Activated T-helper 9 cell treated with anti-CD3 and anti-CD28 coated beads, Interleukin-2, amount 50 U/mL, for 16 hours (primary cell): ENCODE measurements around the gene QPCTL.
"Not testable (repeated sequence)": the region's sequence is repeated elsewhere in the genome, so short reads cannot be mapped to it uniquely, and the experiment has no call there.

Source experiments
- DNase-seq: peaks from one replicate; pipeline ENCODE4 v3.0.0-alpha.2; 2020; ENCODE audit warnings: low read depth

The QPCTL gene

GRCh38 chr19:45676851-45677263 is 15.6 kb upstream of the QPCTL start:
- peak; percentile 39 for DNase-seq

DNA sequence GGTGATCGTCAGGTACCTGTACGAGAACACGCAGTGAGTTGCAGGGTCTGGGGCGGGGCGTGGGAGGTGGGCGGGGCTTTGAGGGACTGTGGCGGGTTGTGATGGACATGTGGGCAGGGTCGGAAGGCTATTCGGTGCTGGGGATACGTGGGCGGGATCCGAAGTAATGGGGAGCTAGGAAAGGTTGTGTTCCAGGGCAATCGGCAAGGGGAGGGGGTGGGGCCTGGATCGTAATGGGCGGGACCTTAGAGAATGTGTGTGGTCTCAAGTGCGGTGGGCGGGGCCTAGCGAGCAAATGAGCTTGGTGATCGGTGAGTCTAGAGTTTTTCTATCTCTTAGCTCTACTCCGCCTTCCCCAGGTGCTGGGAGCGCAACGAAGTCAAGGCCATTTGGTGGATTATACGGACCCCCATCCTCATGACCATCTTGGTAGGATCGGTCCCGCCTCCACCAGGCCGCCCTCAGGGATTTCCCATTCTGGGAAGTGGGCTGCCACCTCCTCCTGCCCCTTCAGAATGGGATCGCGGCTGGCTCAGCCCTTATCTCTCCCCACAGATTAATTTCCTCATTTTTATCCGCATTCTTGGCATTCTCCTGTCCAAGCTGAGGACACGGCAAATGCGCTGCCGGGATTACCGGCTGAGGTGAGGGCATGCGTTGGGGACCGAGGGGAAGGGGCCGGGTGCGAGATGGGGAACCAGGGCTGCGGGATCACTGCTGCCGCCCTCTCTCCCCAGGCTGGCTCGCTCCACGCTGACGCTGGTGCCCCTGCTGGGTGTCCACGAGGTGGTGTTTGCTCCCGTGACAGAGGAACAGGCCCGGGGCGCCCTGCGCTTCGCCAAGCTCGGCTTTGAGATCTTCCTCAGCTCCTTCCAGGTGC is 14.9 kb upstream of the QPCTL start:
- DNase-seq, result peak; percentile 69

DNA sequence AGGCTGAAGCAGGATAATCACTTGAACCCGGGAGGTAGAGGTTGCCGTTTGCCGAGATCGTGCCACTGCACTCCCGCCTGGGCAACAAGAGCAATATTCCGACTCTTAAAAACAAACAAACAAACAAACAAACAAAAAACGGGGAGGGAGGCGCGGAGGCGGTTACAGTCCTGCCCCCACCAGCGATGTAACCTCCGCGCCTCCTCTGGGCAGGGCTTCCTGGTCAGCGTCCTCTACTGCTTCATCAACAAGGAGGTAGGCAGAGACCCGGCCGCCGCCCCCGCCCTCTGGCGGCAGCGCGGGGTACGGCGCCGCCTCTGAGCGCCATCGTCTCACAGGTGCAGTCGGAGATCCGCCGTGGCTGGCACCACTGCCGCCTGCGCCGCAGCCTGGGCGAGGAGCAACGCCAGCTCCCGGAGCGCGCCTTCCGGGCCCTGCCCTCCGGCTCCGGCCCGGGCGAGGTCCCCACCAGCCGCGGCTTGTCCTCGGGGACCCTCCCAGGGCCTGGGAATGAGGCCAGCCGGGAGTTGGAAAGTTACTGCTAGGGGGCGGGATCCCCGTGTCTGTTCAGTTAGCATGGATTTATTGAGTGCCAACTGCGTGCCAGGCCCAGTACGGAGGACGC is 11.0 kb upstream of the QPCTL start:
- DNase-seq, result peak; percentile 79

DNA sequence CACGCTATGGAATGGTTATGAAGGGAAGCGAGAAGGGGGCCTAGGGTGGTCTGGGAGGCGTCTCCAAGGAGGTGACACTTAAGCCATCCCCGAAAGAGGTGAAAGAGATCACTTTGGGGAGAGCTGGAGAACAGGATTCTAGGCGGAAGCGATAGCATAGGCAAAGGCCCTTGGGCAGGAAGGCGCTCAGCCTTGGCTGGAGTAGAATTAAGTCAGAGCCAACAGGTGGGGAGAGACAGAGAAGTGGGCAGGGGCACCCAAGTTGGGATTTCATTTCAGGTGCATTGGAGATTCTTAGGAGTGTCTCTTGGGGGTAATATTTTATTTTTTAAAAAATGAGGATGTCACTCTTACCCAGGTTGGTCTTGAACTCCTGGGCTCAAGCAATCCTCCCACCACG is 10.3 kb upstream of the QPCTL start:
- DNase-seq, result no peak

DNA sequence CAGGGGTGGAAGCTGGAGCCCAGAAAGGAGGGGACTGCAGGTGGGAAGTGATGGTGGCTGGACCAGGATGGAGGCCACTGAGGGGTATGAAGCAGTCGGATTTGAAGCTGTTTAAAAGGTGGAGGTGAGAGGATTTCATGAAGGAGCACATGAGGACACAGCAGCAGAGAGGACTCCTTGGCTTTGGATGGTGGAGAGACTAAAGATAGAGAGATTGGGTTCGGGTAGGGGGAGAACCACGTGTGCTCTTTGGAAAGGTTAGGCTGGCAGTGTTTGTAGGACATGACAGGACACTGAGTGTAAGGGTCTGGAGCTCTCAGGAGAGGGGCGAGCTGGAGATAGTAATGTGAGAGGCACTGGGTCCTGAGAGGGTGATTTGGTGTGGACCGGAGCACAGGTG is 9.6 kb upstream of the QPCTL start:
- no peak for DNase-seq

GRCh38 chr19:45685045-45685444 is 7.4 kb upstream of the QPCTL start:
- not testable (repeated sequence) for DNase-seq

DNA sequence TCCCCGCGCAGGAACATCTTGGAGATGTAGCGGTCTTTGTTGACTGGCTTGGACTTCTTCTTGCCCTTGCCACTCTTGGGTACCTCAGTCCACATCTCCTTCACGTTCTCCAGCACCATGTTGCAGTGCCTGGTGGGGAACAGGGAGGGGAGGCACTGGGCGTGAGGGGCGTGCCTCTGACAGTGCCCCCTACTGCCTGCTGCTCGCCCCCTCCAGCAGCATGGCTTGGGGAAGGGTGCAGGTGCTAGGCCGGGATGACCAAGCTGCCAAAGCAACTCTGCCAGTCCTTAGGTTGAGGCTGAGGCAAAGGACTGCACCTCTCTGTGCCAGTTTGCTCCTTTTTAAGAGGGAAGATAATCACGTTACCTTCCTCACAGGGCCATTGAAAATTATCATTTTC is 4.9 kb upstream of the QPCTL start:
- no peak for DNase-seq

- peak; percentile 87 for DNase-seq
Observed at GRCh38 chr19:45691516-45692186, 815 bp upstream of the QPCTL start, which contains the start of gene SNRPD2. TSS of gene SNRPD2 (minus strand) at chr19:45691953. CDS start at chr19:45691888, 65 bp downstream.

DNA sequence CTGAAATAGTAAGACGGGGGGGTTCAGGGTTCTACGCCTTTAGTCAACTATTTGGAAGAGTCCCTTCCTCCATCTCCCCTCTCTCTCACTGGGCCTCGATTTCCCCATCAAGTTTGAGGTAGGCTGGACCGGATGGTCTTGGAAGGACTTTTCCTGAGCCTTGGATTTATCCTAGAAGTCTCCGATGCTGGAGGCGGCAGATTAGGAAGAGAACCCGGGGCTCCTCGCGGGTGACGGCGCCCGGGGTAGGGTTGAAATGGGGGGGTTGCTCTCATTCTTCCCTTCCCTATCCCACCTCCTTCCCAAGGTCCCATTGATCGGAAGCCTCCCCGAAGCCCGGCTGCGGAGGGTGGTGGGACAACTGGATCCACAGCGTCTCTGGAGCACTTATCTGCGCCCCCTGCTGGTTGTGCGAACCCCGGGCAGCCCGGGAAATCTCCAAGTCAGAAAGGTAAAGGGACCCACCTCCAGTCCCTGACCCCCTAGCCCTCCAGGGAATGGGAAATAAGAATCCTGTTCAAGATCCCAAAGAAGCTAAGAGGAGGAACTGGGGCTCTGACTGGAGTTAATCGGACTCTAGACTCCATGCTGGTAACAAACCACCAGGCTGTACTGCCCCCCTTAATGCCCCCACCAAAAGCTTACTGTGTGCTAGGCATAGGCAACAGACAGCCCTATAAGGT is 781 bp downstream of the QPCTL start:
- peak; percentile 66 for DNase-seq

- DNase-seq, result no peak
Observed at GRCh38 chr19:45701676-45702075, 9.2 kb downstream of the QPCTL start.

DNA sequence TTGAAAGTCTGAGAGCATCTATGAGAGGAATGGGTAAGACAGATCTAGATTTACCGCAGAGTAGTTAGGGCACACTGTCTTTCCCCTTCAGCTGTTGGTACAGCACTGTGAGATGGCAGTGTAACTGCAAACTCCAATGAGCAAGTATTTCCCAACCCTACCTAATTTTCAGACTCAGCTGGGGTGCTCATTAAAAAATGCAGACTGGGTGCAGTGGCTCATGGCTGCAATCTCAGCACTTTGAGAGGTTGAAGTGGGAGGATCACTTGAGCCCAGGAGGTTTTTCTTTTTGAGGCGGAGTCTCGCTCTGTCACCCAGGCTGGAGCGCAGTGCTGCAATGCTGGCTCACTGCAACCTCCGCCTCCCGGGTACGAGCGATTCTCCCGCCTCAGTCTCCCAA is 12.6 kb downstream of the QPCTL start:
- no peak for DNase-seq

- DNase-seq, result no peak
Observed at GRCh38 chr19:45705710-45706415, 13.4 kb downstream of the QPCTL start.

DNA sequence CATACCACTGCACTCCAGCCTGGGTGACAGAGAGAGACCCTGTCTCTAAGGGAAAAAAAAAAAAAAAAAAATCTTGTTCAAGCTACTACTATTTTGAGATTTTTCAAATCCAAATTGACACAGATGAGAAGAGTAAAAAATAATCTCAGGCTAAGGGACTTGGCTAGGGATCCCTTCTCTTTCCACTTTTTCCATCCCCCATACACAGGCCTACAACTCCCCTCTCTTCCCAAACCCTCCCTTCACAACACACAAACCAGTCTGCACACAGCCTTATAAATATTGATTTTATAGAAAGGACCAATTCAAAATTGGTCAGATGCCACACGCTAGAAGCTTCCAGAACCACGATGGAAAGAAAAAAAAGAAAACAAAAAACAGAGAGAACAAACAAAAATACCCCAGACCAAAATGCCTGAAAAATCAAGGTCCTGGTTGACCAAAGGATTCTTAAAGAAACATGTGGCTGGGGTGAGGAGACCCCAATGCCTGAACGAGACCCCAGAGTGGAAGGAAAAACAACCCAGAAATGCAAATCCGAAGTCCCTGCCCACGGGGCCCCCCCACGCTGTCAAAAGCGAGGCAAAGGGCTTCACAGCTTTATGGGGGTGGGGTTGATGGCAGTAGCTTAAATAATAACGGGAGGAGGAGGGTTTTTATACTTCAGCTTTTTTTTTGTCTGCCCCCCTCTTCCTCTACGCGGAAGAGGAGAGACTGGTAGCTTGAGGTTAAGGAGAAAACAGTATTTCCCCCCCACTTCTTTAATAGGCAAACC is 18.1 kb downstream of the QPCTL start:
- no peak for DNase-seq

DNA sequence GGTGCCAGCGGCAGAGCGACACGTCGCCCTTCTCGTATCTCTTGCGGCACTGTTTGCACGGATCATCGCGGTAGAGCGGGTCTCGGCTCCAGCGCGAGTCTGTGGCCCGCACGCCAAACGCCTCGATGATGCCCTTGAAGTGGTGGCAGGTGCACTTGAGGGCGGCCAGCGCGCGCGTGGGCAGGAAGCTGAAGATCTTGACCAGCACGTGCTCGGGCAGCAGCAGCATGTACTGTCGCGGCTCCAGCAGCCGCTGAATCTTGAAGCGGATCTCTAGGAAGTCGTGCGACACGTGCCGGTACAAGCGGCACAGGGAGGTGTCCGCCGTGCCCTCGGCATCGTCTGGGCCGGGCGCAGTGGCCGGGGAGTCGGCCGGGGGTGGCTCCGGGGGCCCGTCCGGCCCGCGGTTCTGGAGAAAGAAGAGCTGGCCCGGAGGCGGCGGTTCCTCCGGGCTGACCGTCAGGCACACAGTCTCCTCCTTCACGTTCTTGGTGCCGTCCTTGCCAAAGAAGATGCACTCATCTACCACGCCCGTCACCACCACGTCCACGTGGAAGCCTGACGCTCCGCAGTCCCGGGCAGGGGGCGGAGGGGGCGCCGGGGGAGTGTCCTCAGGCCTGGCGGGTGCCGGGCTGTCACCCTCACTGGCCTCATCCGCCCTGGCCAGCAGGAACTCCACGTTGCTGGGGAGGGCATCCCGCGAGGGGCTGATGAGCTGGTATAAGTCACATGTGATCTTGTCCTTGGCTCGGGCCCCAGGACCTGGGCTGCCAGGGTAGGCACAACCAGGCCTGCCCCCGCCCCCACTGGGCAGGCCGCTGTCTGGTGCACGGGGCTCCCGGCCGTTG is 19.6 kb downstream of the QPCTL start:
- no peak for DNase-seq

DNA sequence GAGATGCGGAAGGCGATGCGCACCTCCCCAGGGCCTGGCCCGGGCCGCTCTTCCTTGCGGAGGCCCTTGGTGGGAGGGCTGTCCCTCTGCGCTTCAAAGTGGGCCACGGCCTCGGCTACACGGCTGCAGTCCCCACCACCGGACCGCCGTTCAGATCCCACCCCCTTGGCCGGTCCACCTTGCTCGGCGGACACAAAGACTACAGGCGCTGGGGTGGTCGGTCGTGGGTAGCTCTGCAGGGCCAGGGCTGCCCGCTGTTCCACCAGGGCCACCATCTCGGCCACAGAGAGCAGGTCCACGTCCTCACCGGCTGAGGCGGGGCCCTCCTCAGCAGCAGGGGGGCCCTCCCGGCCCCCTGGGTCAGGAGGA is 20.2 kb downstream of the QPCTL start:
- no peak for DNase-seq

- DNase-seq, result no peak
Observed at GRCh38 chr19:45713141-45713540, 20.7 kb downstream of the QPCTL start.

GRCh38 chr19:45715139-45715538 is 22.7 kb downstream of the QPCTL start:
- DNase-seq, result no peak

DNA sequence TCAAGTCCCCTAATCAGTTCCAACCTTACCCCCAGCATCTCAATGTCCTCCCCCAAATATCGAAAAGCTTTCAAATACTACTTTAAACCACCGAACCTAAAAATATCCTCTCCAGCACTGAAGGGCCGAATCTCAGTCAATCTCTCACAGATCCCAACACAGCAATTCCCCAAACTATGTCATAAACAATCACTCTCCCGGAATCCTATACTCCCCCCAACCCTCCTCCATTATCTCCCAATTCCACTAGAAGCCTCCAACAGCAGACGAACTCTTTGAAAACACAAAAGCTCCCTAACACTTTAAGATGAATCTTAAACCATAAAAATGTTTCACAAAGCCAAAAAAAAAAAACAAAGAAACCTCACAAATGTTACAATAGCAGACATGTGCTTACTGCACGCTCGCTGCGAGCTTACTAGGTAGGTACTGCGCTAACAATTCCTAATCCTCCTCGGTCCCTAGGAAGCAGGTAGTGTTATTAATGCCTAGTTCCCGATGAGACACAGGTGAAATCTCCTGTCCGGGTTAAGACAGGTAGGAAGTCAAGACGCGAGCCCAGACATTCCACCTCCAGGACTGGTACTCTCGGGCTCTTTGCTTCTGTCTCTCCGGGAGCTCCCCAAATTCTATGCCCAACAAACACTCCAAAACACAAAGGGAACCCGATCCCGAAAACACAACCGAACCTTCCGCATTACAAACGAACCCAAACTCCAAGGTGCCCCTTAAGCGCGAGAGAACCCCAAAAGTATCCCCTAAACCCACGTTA is 24.1 kb downstream of the QPCTL start:
- no peak for DNase-seq
